Mesothelial cell of epicardium (in vitro differentiated cells): ENCODE results near the gene GLUD1. TPM values are rescaled to one million over a fixed set of nuclear protein-coding genes. Genes with fewer than 3 reads are reported as not detected.
"Not testable (repeated sequence)": the region's sequence is repeated elsewhere in the genome, so short reads cannot be mapped to it uniquely, and the experiment has no call there.

ENCODE experiments used
- DNase-seq, 2 experiments: peaks; one replicate each; pipeline ENCODE4 v3.0.0; 2021; ENCODE audit warnings: low spot score in 2 of 2; ENCODE audit not compliant: unreplicated experiment in 2 of 2
- H3K27ac Mint-ChIP-seq: 2 replicates; pipeline ENCODE4 v1.8.0; 2021; ENCODE audit warnings: mixed read lengths
- H3K27me3 Mint-ChIP-seq: 2 replicates; pipeline ENCODE4 v1.8.0; 2021; ENCODE audit warnings: low read depth, mixed read lengths
- H3K36me3 Mint-ChIP-seq: 2 replicates; pipeline ENCODE4 v1.8.0; 2021; ENCODE audit warnings: mixed read lengths
- H3K4me1 Mint-ChIP-seq: 2 replicates; pipeline ENCODE4 v1.8.0; 2021; ENCODE audit warnings: mixed read lengths
- H3K4me3 Mint-ChIP-seq: 2 replicates; pipeline ENCODE4 v1.8.0; 2021; ENCODE audit warnings: mild to moderate bottlenecking, moderate library complexity, mixed read lengths
- H3K9me3 Mint-ChIP-seq: 2 replicates; pipeline ENCODE4 v1.8.0; 2021; ENCODE audit warnings: mixed read lengths
- CTCF ChIP-seq: fragments of 200-600 bp; sonication (generic); IDR thresholded peaks from one replicate; pipeline ENCODE4 v1.5.0; 2021; ENCODE audit warnings: antibody characterized with exemption; ENCODE audit not compliant: unreplicated experiment
- total RNA-seq: library from RNA; stranded (reverse); gene quantifications from 3 replicates; pipeline ENCODE4 v1.2.1, GENCODE V29; 2021

The GLUD1 gene
- total RNA-seq, 1 donor from 2014 or later, result 52.3 TPM

- Mint-ChIP-seq H3K4me3 (no peak overlapping the region), H3K27ac (no peak overlapping the region), H3K4me1 (no peaks in the 10 kb centered on the region), H3K27me3 (peaks cover 6% of the 10 kb centered on the region), H3K9me3 (no peaks in the 10 kb centered on the region), H3K36me3 (no peaks in the 10 kb centered on the region)
- no peak for TF ChIP-seq CTCF
- no peak for DNase-seq
Measured at GRCh38 chr10:87038286-87038717, 56.3 kb downstream of the GLUD1 start.

- TF ChIP-seq CTCF, result no peak
- Mint-ChIP-seq H3K4me1 (no peaks in the 10 kb centered on the region), H3K27ac (no peak overlapping the region), H3K9me3 (peaks cover under 1% of the 10 kb centered on the region), H3K36me3 (no peaks in the 10 kb centered on the region), H3K27me3 (peaks cover 6% of the 10 kb centered on the region), H3K4me3 (no peak overlapping the region)
- DNase-seq, result no peak
Measured at GRCh38 chr10:87036623-87037022, 58.0 kb downstream of the GLUD1 start.

GRCh38 chr10:87030912-87031635 is 63.6 kb downstream of the GLUD1 start:
- TF ChIP-seq CTCF, result no peak
- no peak overlapping the region for H3K27ac Mint-ChIP-seq
- no peaks in the 10 kb centered on the region for H3K4me1 Mint-ChIP-seq
- no peak for DNase-seq
- H3K36me3 Mint-ChIP-seq, result peaks cover 1% of the 10 kb centered on the region
- peaks cover 2% of the 10 kb centered on the region for H3K27me3 Mint-ChIP-seq
- peaks cover 5% of the 10 kb centered on the region for H3K9me3 Mint-ChIP-seq
- no peak overlapping the region for H3K4me3 Mint-ChIP-seq

GRCh38 chr10:87030419-87030818 is 64.2 kb downstream of the GLUD1 start:
- H3K4me3 Mint-ChIP-seq, H3K4me1 Mint-ChIP-seq: not testable (repeated sequence)

GRCh38 chr10:87026747-87027508 is 67.7 kb downstream of the GLUD1 start:
- H3K27ac Mint-ChIP-seq, H3K4me3 Mint-ChIP-seq, H3K27me3 Mint-ChIP-seq, H3K36me3 Mint-ChIP-seq, DNase-seq, H3K9me3 Mint-ChIP-seq, H3K4me1 Mint-ChIP-seq: not testable (repeated sequence)

More at GRCh38 chr10:87030419-87030818, 64.2 kb downstream of the GLUD1 start:
- not testable (repeated sequence) for DNase-seq, H3K36me3 Mint-ChIP-seq, H3K27ac Mint-ChIP-seq, H3K9me3 Mint-ChIP-seq, H3K27me3 Mint-ChIP-seq

GRCh38 chr10:87025285-87025958 is 69.2 kb downstream of the GLUD1 start:
- not testable (repeated sequence) for H3K27ac Mint-ChIP-seq, DNase-seq, H3K4me3 Mint-ChIP-seq, H3K36me3 Mint-ChIP-seq, H3K4me1 Mint-ChIP-seq, H3K27me3 Mint-ChIP-seq, H3K9me3 Mint-ChIP-seq

GRCh38 chr10:87020056-87020455 is 74.6 kb downstream of the GLUD1 start, which contains the start of gene FAM25A:
TSS of gene FAM25A (plus strand) at chr10:87020294. CDS start at chr10:87020325, 31 bp downstream.
- DNase-seq, H3K36me3 Mint-ChIP-seq, H3K27me3 Mint-ChIP-seq, H3K4me1 Mint-ChIP-seq, H3K4me3 Mint-ChIP-seq, H3K27ac Mint-ChIP-seq, H3K9me3 Mint-ChIP-seq: not testable (repeated sequence)

- not testable (repeated sequence) for H3K27ac Mint-ChIP-seq, H3K9me3 Mint-ChIP-seq, DNase-seq, H3K27me3 Mint-ChIP-seq, H3K4me3 Mint-ChIP-seq, H3K36me3 Mint-ChIP-seq, H3K4me1 Mint-ChIP-seq
Measured at GRCh38 chr10:87019504-87019903, 75.1 kb downstream of the GLUD1 start.

- not testable (repeated sequence) for H3K4me3 Mint-ChIP-seq, H3K9me3 Mint-ChIP-seq, H3K36me3 Mint-ChIP-seq, DNase-seq, H3K27me3 Mint-ChIP-seq, H3K4me1 Mint-ChIP-seq, H3K27ac Mint-ChIP-seq
Measured at GRCh38 chr10:87019066-87019465, 75.6 kb downstream of the GLUD1 start.

GRCh38 chr10:87018127-87018526 is 76.5 kb downstream of the GLUD1 start:
- not testable (repeated sequence) for DNase-seq, H3K4me3 Mint-ChIP-seq, H3K36me3 Mint-ChIP-seq, H3K27ac Mint-ChIP-seq, H3K4me1 Mint-ChIP-seq, H3K9me3 Mint-ChIP-seq, H3K27me3 Mint-ChIP-seq
